ENCODE measurements around the gene TPM4. TPM values are rescaled to one million over a fixed set of nuclear protein-coding genes. Genes with fewer than 3 reads are reported as not detected.

Gene TPM4
- total and polyA plus RNA-seq, 2 experiments from 2014 or later = 223 to 288 TPM

- no peak overlapping the region for H3K4me3 Mint-ChIP-seq
- DNase-seq (ENCODE audit: low spot score) (no peak), ATAC-seq (no peak)
- Histone ChIP-seq H2AFZ (no peak overlapping the region), H3K4me3 (no peak overlapping the region), H3K27ac (ENCODE audit: low read depth) (no peak overlapping the region), H3K4me1 (ENCODE audit: insufficient read depth) (no peaks in the 10 kb centered on the region), H3K9me2 (ENCODE audit: insufficient read depth) (no peaks in the 10 kb centered on the region), H3K36me3 (ENCODE audit: insufficient read depth) (peaks cover 12% of the 10 kb centered on the region), H3K4me2 (no peak overlapping the region), H4K20me1 (replicated peaks; ENCODE audit: insufficient read depth) (no peaks in the 10 kb centered on the region; the same call in 1 of the 2 replicates), H3F3A (replicated peaks; ENCODE audit: low read depth) (no peaks in the 10 kb centered on the region), H3K27me3 (ENCODE audit: insufficient read depth) (no peaks in the 10 kb centered on the region), H3K79me2 (replicated peaks; ENCODE audit: insufficient read depth) (no peaks in the 10 kb centered on the region)
- H3K36me3 Mint-ChIP-seq (ENCODE audit: low read depth) = peaks cover 63% of the 10 kb centered on the region
- no peak overlapping the region for H3K27ac Mint-ChIP-seq
- H3K4me1 Mint-ChIP-seq = no peaks in the 10 kb centered on the region
- no peaks in the 10 kb centered on the region; the same call in 2 of the 3 replicates for H3K9me3 Mint-ChIP-seq
- H3K27me3 Mint-ChIP-seq (ENCODE audit: insufficient read depth, low read depth, poor library complexity) = peaks cover 7% of the 10 kb centered on the region
- TF ChIP-seq EZH2phosphoT487 (IDR thresholded peaks at IDR 0.05; ENCODE audit: unreplicated experiment) (no peak), ZNF331 (CRISPR knock-in tag; IDR thresholded peaks at IDR 0.05; ENCODE audit: low read depth) (no peak), REST (IDR thresholded peaks at IDR 0.05; ENCODE audit: unreplicated experiment) (no peak), ZNF462 (CRISPR knock-in tag; IDR thresholded peaks at IDR 0.05) (no peak)
Observed at GRCh38 chr19:16125737-16126495, 49.6 kb downstream of the TPM4 start.
